Brain pericyte (primary cell): ENCODE data around the gene SPRR1B.
"Not testable (repeated sequence)": the region's sequence is repeated elsewhere in the genome, so short reads cannot be mapped to it uniquely, and the experiment has no call there.

Source experiments
- DNase-seq: peaks from one replicate; pipeline ENCODE4 v3.0.0-alpha.2; 2012; ENCODE audit warnings: low read depth, low spot score

SPRR1B gene

DNA sequence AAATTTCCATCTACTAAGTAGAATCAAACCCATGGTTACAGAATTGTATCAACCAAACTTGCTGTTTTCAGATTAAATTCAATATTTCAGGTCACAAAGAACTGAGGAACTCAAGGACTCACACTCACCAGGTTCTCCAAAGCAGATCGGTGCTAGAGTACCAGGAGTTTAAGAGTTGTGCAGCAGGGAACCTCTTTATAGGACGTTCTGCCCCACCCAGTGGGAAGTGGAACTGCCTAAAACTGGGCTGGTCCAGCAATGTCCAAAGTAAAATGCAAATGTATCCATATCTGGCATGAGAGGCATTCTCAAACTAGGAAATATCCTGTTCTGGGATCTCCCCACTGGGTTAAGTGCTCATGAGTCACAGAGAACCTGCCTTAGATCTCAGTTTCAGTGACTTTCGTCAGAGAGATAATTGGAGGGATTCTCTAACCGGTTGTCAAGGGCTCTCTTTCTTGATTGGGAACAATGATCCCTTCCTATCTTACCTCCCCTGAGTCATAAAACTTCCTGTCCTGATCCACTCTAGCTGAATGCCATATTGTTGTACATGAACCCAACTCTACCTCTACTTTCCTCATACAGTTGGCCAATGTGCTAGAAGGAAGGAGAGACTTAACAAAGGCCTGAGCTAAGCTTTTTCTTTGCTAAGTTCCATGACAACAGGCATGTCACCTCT, 10.1 kb downstream of the SPRR1B start, which contains the start of gene SPRR2D:
Gene SPRR2D, minus strand, starts transcription at position 171 of the 682 bp plus-strand sequence. CDS start 774 bp downstream, outside the sequence.
- DNase-seq = no peak

DNA sequence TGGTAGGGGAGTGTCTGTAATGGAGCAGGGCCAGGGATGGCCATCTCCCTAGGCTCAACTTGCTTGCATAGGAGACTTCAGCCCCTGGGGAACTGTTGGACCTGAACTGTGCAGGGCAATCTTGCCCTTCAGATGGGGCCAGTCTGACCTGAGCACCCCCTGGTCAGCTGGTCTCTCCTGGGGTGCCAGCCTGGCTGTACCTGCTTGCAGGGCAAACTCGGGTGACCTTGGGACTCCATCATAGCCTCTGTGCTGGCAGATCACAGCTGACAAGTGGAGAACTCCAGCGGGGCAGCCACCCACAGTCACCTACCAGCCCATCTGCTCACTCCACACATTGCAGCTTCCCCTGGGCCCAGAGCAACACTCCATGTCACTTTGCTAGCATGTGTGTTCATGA, 18.2 kb downstream of the SPRR1B start:
- no peak for DNase-seq

DNA sequence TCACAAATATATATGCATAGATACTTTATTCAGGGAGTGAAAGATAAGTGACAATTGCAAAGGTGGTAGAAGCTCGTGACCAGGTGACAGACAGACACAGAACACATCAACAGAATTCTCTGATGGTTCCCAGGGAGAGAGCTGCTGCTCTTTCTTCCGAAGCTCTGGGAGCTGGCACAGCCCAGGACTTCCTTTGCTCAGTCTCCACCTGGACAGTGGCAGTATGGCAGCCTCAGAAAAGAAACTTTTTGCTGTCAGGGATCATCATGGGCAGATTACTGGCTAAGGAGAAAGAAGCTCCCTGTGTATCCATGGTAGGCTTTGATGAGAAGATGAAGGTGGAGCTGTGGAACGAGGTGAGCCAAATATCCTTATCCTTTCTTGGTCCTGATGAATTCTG, 25.1 kb downstream of the SPRR1B start:
- not testable (repeated sequence) for DNase-seq

DNA sequence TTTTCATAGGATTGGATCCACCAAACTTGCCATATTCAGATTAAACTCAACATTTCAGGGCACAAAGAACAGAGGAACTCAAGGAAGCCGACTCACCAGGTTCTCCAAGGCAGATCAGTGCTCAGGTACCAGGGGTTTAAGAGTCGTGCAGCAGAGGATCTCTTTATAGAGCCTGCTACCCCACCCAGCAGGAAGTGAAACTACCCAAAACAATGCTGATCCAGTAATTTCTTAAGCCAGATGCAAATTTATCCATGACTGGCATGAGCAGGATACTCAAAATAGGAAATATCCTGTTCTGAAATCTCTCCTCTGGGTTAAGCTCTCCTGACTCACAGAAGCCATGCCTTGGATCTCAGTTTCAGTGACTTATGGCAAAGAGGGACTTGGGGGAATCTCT, 26.4 kb downstream of the SPRR1B start, which contains the start of gene SPRR2A:
Gene SPRR2A, minus strand, starts transcription at position 138 of the 400 bp plus-strand sequence. CDS start 777 bp downstream, outside the sequence.
- DNase-seq = no peak

DNA sequence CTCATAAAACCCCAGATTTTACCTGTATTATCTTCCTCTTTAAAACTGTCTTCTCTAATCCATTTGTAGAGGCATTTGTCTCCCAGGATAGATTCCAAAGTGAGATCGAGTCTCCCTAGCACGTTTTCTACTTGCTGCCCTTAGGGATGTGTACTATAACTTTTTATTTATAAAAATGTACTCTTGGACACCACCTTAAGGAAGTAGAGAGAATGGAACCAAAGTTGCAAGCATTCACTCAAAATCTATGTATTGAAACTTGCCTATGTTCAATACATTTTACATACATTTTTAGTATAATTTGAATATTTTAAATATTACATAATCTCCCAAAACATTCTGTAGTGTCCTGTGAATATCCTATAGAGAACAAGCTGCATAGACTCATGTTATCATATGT, 27.2 kb downstream of the SPRR1B start:
- no peak for DNase-seq

DNA sequence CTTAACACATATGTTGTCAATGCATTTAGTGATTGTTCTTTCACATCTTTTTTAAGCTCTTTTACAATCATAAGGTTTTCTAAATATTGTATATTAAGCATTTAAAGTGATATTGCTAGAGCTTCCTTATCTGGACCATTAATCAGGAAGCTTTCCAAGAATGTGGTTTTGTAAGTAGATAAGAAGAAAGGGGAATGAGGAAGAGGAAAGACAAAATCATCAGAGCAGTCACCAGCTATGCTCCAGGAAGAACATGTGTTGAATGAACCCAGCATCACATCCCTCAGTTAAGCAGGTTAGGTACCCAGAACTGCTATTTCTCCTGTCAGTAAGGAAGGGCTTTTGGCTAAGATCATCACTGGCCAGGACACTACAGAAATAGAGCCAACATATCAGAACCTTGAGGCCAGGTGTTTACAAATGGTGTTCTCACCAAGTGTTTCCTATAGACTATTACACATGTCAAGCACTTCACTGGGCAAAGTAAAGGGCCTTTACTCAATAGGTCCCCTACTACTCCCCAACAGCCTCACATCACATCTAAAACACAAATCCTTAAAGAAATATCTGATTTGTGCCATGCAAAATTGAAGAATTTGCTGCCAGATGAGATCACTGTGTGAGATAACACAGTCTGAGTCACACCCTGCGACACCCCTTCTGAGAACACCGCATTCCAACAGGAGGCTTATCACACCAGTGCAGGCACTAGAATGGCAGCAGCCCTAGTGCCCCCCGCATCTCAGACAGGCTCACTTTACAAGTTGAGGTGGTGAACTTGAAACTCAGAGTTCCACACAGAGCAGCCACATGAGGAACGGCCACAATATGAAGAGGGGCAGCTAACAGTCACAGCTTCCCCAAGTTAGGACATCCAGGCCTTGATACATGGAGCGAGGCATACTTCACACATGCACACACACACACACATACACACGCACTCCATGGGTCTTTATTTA, 28.1 kb downstream of the SPRR1B start:
- DNase-seq = no peak

DNA sequence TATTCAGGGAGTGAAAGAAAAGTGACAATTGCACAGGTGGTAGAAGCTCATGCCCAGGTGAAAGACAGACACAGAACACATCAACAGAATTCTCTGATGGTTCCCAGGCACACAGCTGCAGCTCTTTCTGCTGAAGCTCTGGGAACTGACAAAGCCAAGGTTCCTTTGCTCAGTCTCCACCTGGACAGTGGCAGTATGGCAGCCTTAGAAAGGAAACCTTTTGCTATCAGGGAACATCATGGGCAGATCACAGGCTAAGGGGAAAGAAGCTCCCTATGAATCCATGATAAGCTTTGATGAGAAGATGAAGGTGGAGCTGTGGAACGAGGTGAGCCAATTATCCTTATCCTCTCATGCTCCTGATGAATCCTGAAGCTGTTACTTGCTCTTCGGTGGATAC, 39.2 kb downstream of the SPRR1B start:
- DNase-seq = no peak

DNA sequence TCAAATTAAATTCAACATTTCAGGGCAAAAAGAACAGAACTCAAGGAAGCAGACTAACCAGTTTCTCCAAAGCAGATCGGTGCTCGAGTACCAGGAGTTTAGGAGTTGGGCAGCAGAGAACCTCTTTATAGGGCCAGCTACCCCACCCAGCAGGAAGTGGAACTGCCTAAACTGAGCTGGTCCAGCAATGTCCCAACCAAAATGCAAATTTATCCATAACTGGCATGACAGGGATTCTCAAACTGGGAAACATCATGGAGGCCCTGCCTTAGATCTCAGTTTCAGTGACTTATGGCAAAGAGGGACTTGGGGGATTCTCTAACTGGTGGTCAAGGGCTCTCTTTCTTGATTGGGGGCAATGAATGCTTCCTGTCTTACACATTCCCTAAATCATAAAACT, 40.5 kb downstream of the SPRR1B start, which contains the start of gene SPRR2B:
Gene SPRR2B, minus strand, starts transcription at position 101 of the 400 bp plus-strand sequence. CDS start 772 bp downstream, outside the sequence.
- DNase-seq = no peak

DNA sequence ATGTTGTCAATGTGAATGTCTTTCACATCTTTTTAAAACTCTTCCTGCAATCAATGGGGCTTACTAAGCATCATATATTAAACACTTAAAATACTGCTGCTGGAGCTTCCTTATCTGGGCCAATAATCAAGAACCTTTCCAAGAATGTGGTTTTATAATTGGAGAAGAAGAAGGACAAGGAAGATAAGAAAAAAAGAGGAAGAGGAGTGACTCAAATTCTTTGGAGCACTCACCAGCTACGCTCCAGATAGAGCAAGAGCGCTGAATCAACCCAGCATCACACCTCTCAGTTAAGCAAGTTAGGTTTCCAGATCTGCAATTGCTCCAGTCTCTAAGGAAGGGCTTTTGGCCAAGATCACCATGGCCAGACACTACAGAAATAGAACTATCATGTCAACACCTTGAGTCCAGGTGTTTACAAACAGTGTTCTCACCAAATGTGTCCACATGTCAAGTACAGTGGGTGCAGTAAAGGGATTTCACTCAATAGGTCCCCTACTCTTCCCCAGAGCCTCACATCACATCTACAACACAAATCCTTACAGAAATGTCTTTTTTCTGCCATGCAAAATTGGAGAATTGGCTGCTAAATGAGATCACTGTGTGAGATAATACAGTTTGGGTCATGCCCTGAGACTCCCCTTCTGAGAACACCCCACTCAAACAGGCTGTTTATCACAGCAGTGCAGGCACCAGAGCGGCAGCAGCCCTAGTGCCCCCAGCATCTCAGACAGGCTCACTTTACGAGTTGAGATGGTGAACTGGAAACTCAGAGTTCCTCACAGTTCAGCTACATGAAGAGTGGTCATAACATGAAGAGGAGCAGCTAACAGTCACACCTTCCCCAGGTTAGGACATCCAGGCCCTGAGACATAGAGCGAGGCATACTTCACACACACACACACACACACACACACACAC, 42.1 kb downstream of the SPRR1B start:
- no peak for DNase-seq

DNA sequence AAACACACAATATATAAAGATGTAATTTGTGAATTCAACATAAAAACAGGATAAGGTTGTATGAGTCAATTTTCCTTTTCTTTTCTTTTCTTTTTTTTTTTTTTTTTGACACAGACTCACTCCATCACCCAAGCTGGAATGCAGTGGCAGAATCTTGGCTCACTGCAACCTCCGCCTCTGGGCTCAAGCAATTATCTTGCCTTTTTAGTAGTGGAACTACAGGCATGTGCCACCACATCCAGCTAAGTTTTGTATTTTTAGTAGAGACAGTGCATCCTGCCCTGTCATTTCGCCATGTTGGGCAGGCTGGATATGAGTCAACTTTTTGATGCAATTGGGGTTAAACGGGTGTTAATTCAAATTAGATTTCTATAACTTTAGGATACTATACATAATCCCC, 50.7 kb downstream of the SPRR1B start:
- no peak for DNase-seq
